Activated CD8-positive, alpha-beta T cell treated with anti-CD3 and anti-CD28 coated beads, Interleukin-2, amount 10 ng/mL, durations not matched to agents 7 days and 5 days (primary cell): Measurements from ENCODE around the gene PRKCA. TPM values are rescaled to one million over a fixed set of nuclear protein-coding genes. Genes with fewer than 3 reads are reported as not detected.
"Not testable (repeated sequence)": the region's sequence is repeated elsewhere in the genome, so short reads cannot be mapped to it uniquely, and the experiment has no call there.

Experiments
- ATAC-seq: fragments of 150-1000 bp; cut with Tn5 transposase; one replicate; pipeline ENCODE4 v1.10.0; 2021; ENCODE audit warnings: moderate library complexity
- CTCF ChIA-PET: fragments of 350-600 bp; sonication (Branson Sonifier 250); formaldehyde crosslinking; loops from one replicate; lab custom pipeline; 2021; ENCODE audit warnings: antibody characterized with exemption; lab: Charles Lee
- POLR2A ChIA-PET: fragments of 350-600 bp; sonication (Branson Sonifier 250); formaldehyde crosslinking; loops from one replicate; lab custom pipeline; 2021; ENCODE audit warnings: antibody characterized with exemption; lab: Charles Lee
- DNase-seq: peaks from one replicate; pipeline ENCODE4 v3.0.0-alpha.2; 2020
- H3K27ac Mint-ChIP-seq: one replicate; pipeline ENCODE4 v1.8.0; 2021; ENCODE audit warnings: mild to moderate bottlenecking, mixed read lengths
- H3K27me3 Mint-ChIP-seq: one replicate; pipeline ENCODE4 v1.8.0; 2021; ENCODE audit warnings: low read depth, mixed read lengths
- H3K36me3 Mint-ChIP-seq: one replicate; pipeline ENCODE4 v1.8.0; 2021; ENCODE audit warnings: low read depth, mixed read lengths
- H3K4me1 Mint-ChIP-seq: one replicate; pipeline ENCODE4 v1.8.0; 2021; ENCODE audit warnings: low read depth, mixed read lengths
- H3K4me3 Mint-ChIP-seq: one replicate; pipeline ENCODE4 v1.8.0; 2021; ENCODE audit warnings: mild to moderate bottlenecking, mixed read lengths
- H3K9me3 Mint-ChIP-seq: one replicate; pipeline ENCODE4 v1.8.0; 2022; ENCODE audit warnings: mixed read lengths; ENCODE audit not compliant: insufficient read depth
- total RNA-seq, 2 experiments: library from RNA; stranded (reverse); gene quantifications; one replicate each; pipeline ENCODE4 v1.2.3, GENCODE V29; 2021

The PRKCA gene
- total RNA-seq, 2 experiments from 2014 or later, result 74.1 to 76.9 TPM

- DNase-seq (no peak), ATAC-seq (no peak)
- H3K27me3 Mint-ChIP-seq, result no peaks in the 10 kb centered on the region
- ChIA-PET CTCF (interaction anchor here (0.6 to 1.5 kb wide), 14 partner anchors 9 to 186 kb away, joined by 3 to 11 read pairs (median 4); no protein-coding TSS in a partner anchor), POLR2A (no interaction called here)
- peaks cover 87% of the 10 kb centered on the region for H3K4me1 Mint-ChIP-seq
- H3K36me3 Mint-ChIP-seq, result peaks cover 59% of the 10 kb centered on the region
- H3K4me3 Mint-ChIP-seq, result no peak overlapping the region
- H3K27ac Mint-ChIP-seq, result peak overlapping the region; percentile 35
- no peaks in the 10 kb centered on the region for H3K9me3 Mint-ChIP-seq
These were observed 7.4 kb downstream of the PRKCA start for GRCh38 chr17:66309793-66310192.

- ATAC-seq (no peak), DNase-seq (no peak)
- peak overlapping the region; percentile 47 for H3K27ac Mint-ChIP-seq
- ChIA-PET CTCF (interaction anchor here (0.6 to 1.5 kb wide), 16 partner anchors 10 to 186 kb away, joined by 3 to 11 read pairs (median 3); no protein-coding TSS in a partner anchor), POLR2A (no interaction called here)
- no peak overlapping the region for H3K4me3 Mint-ChIP-seq
- peaks cover 65% of the 10 kb centered on the region for H3K36me3 Mint-ChIP-seq
- H3K4me1 Mint-ChIP-seq, result peaks cover 81% of the 10 kb centered on the region
- no peaks in the 10 kb centered on the region for H3K27me3 Mint-ChIP-seq
- H3K9me3 Mint-ChIP-seq, result no peaks in the 10 kb centered on the region
These were observed 8.2 kb downstream of the PRKCA start for GRCh38 chr17:66310528-66311148.

GRCh38 chr17:66312912-66313311, 10.5 kb downstream of the PRKCA start:
- Mint-ChIP-seq H3K9me3 (no peaks in the 10 kb centered on the region), H3K27me3 (no peaks in the 10 kb centered on the region), H3K27ac (no peak overlapping the region), H3K36me3 (peaks cover 64% of the 10 kb centered on the region), H3K4me3 (no peak overlapping the region), H3K4me1 (peaks cover 73% of the 10 kb centered on the region)
- ATAC-seq (no peak), DNase-seq (no peak)
- CTCF ChIA-PET, result interaction anchor here (1.0 to 2.2 kb wide), 8 partner anchors 9 to 136 kb away, joined by 3 to 10 read pairs (median 6); no protein-coding TSS in a partner anchor
- POLR2A ChIA-PET, result interaction anchor here (1.0 to 1.4 kb wide), 4 partner anchors 9 to 85 kb away, joined by 3 to 4 read pairs (median 3); no protein-coding TSS in a partner anchor

GRCh38 chr17:66313325-66313724, 10.9 kb downstream of the PRKCA start:
- Mint-ChIP-seq H3K27ac (peak overlapping the region; percentile 27), H3K27me3 (no peaks in the 10 kb centered on the region), H3K4me3 (no peak overlapping the region), H3K4me1 (peaks cover 70% of the 10 kb centered on the region), H3K36me3 (peaks cover 63% of the 10 kb centered on the region), H3K9me3 (no peaks in the 10 kb centered on the region)
- POLR2A ChIA-PET, result interaction anchor here (1.0 to 1.4 kb wide), 3 partner anchors 9 to 85 kb away, joined by 3 to 4 read pairs (median 3); no protein-coding TSS in a partner anchor
- CTCF ChIA-PET, result interaction anchor here (1.0 to 2.2 kb wide), 7 partner anchors 9 to 136 kb away, joined by 3 to 10 read pairs (median 6); no protein-coding TSS in a partner anchor
- DNase-seq (no peak), ATAC-seq (no peak)

- POLR2A ChIA-PET, result interaction anchor here (1.4 kb wide), 1 partner anchor 10 kb away, joined by 3 read pairs; no protein-coding TSS in a partner anchor
- H3K4me1 Mint-ChIP-seq, result peaks cover 63% of the 10 kb centered on the region
- CTCF ChIA-PET, result interaction anchor here (1.0 to 2.2 kb wide), 7 partner anchors 10 to 135 kb away, joined by 3 to 10 read pairs (median 6); no protein-coding TSS in a partner anchor
- no peaks in the 10 kb centered on the region for H3K27me3 Mint-ChIP-seq
- DNase-seq (no peak), ATAC-seq (no peak)
- H3K36me3 Mint-ChIP-seq, result peaks cover 58% of the 10 kb centered on the region
- no peak overlapping the region for H3K4me3 Mint-ChIP-seq
- H3K9me3 Mint-ChIP-seq, result peaks cover 1% of the 10 kb centered on the region
- H3K27ac Mint-ChIP-seq, result no peak overlapping the region
These were observed 11.7 kb downstream of the PRKCA start for GRCh38 chr17:66313995-66314659.

GRCh38 chr17:66317629-66318028, 15.2 kb downstream of the PRKCA start:
- Mint-ChIP-seq H3K27ac (no peak overlapping the region), H3K36me3 (peaks cover 55% of the 10 kb centered on the region), H3K27me3 (no peaks in the 10 kb centered on the region), H3K4me1 (peaks cover 29% of the 10 kb centered on the region), H3K9me3 (peaks cover 23% of the 10 kb centered on the region), H3K4me3 (no peak overlapping the region)
- ATAC-seq (no peak), DNase-seq (no peak)
- POLR2A ChIA-PET, result interaction anchor here (1.7 kb wide), 1 partner anchor 9 kb away, joined by 5 read pairs; no protein-coding TSS in a partner anchor
- CTCF ChIA-PET, result interaction anchor here (0.7 to 1.9 kb wide), 5 partner anchors 10 to 109 kb away, joined by 3 to 5 read pairs (median 3); no protein-coding TSS in a partner anchor

- Mint-ChIP-seq H3K4me1 (peaks cover 18% of the 10 kb centered on the region), H3K4me3 (no peak overlapping the region), H3K9me3 (peaks cover 26% of the 10 kb centered on the region), H3K27ac (no peak overlapping the region), H3K36me3 (peaks cover 62% of the 10 kb centered on the region), H3K27me3 (no peaks in the 10 kb centered on the region)
- DNase-seq, result no peak
- ChIA-PET CTCF (interaction anchor here (1.9 kb wide), 1 partner anchor 8 kb away, joined by 4 read pairs; no protein-coding TSS in a partner anchor), POLR2A (no interaction called here)
- ATAC-seq, result no peak
These were observed 16.8 kb downstream of the PRKCA start for GRCh38 chr17:66319226-66319625.

GRCh38 chr17:66322764-66323163, 20.4 kb downstream of the PRKCA start:
- ATAC-seq (no peak), DNase-seq (no peak)
- no peaks in the 10 kb centered on the region for H3K27me3 Mint-ChIP-seq
- H3K9me3 Mint-ChIP-seq, result peaks cover 26% of the 10 kb centered on the region
- H3K27ac Mint-ChIP-seq, result no peak overlapping the region
- peaks cover 34% of the 10 kb centered on the region for H3K4me1 Mint-ChIP-seq
- no peak overlapping the region for H3K4me3 Mint-ChIP-seq
- peaks cover 54% of the 10 kb centered on the region for H3K36me3 Mint-ChIP-seq
- ChIA-PET POLR2A (no interaction called here), CTCF (no interaction called here)

GRCh38 chr17:66324381-66325004, 22.1 kb downstream of the PRKCA start:
- POLR2A ChIA-PET, ATAC-seq, H3K27ac Mint-ChIP-seq, DNase-seq, H3K4me3 Mint-ChIP-seq, H3K27me3 Mint-ChIP-seq: not testable (repeated sequence)
- Mint-ChIP-seq H3K9me3 (peaks cover 22% of the 10 kb centered on the region), H3K4me1 (peaks cover 49% of the 10 kb centered on the region), H3K36me3 (peaks cover 61% of the 10 kb centered on the region)
- CTCF ChIA-PET, result interaction anchor here (0.9 to 1.4 kb wide), 2 partner anchors 11 to 13 kb away, joined by 3 to 6 read pairs; no protein-coding TSS in a partner anchor

- H3K27ac Mint-ChIP-seq, result peak overlapping the region; percentile 13
- H3K9me3 Mint-ChIP-seq, result peaks cover 10% of the 10 kb centered on the region
- DNase-seq (no peak), ATAC-seq (no peak)
- peaks cover 51% of the 10 kb centered on the region for H3K36me3 Mint-ChIP-seq
- ChIA-PET CTCF (interaction anchor here (0.7 to 5.5 kb wide), 4 partner anchors 11 to 26 kb away, joined by 3 to 18 read pairs (median 8); no protein-coding TSS in a partner anchor), POLR2A (interaction anchor here (1.4 to 1.9 kb wide), 2 partner anchors 9 to 22 kb away, joined by 5 read pairs; no protein-coding TSS in a partner anchor)
- H3K4me1 Mint-ChIP-seq, result peaks cover 67% of the 10 kb centered on the region
- H3K27me3 Mint-ChIP-seq, result no peaks in the 10 kb centered on the region
- H3K4me3 Mint-ChIP-seq, result no peak overlapping the region
These were observed 24.1 kb downstream of the PRKCA start for GRCh38 chr17:66326476-66327047.

GRCh38 chr17:66330646-66331037, 28.2 kb downstream of the PRKCA start:
- ATAC-seq (no peak), DNase-seq (no peak)
- POLR2A ChIA-PET, result interaction anchor here (1.4 to 2.9 kb wide), 4 partner anchors 8 to 26 kb away, joined by 3 to 8 read pairs (median 6); no protein-coding TSS in a partner anchor
- peak overlapping the region; percentile 89 for H3K27ac Mint-ChIP-seq
- H3K36me3 Mint-ChIP-seq, result peaks cover 44% of the 10 kb centered on the region
- peaks cover 71% of the 10 kb centered on the region for H3K4me1 Mint-ChIP-seq
- CTCF ChIA-PET, result interaction anchor here (1.3 to 5.5 kb wide), 11 partner anchors 9 to 75 kb away, joined by 3 to 18 read pairs (median 5); no protein-coding TSS in a partner anchor
- H3K9me3 Mint-ChIP-seq, result no peaks in the 10 kb centered on the region
- no peaks in the 10 kb centered on the region for H3K27me3 Mint-ChIP-seq
- H3K4me3 Mint-ChIP-seq, result peak overlapping the region; percentile 68
